Measurements from ENCODE around the gene AGRP. TPM values are rescaled to one million over a fixed set of nuclear protein-coding genes. Genes with fewer than 3 reads are reported as not detected.

The AGRP gene
- total RNA-seq, 1 experiment from 2014 or later, result not detected

- Mint-ChIP-seq H3K4me1 (ENCODE audit: low read depth, unreplicated experiment) (peaks cover 46% of the 10 kb centered on the region), H3K9me3 (ENCODE audit: low read depth, unreplicated experiment) (no peaks in the 10 kb centered on the region), H3K27me3 (ENCODE audit: unreplicated experiment) (no peaks in the 10 kb centered on the region), H3K36me3 (ENCODE audit: insufficient read depth, unreplicated experiment) (peaks cover 13% of the 10 kb centered on the region), H3K4me3 (ENCODE audit: low read depth, unreplicated experiment) (no peak overlapping the region), H3K27ac (ENCODE audit: unreplicated experiment) (no peak overlapping the region)
- intact Hi-C loops (cut with micrococcal nuclease; ENCODE audit: unreplicated experiment), result no loop called here
- BruUV-seq (replicated peaks), result no TSS peak
- TF ChIP-seq CTCF (IDR thresholded peaks at IDR 0.05; ENCODE audit: unreplicated experiment), result no peak
- CTCF ChIA-PET, result interaction anchor here (1.7 to 3.0 kb wide), 2 partner anchors 11 to 20 kb away, joined by 5 to 11 read pairs; no protein-coding TSS in a partner anchor
- DNase-seq, result no peak
Measured at GRCh38 chr16:67463059-67463458, 20.3 kb downstream of the AGRP start.

- Mint-ChIP-seq H3K9me3 (ENCODE audit: low read depth, unreplicated experiment) (no peaks in the 10 kb centered on the region), H3K27me3 (ENCODE audit: unreplicated experiment) (no peaks in the 10 kb centered on the region), H3K4me3 (ENCODE audit: low read depth, unreplicated experiment) (peak overlapping the region; percentile 32), H3K4me1 (ENCODE audit: low read depth, unreplicated experiment) (peaks cover 46% of the 10 kb centered on the region), H3K36me3 (ENCODE audit: insufficient read depth, unreplicated experiment) (peaks cover 13% of the 10 kb centered on the region), H3K27ac (ENCODE audit: unreplicated experiment) (peak overlapping the region; percentile 52)
- DNase-seq, result no peak
- CTCF ChIA-PET, result interaction anchor here (0.6 to 1.9 kb wide), 10 partner anchors 11 to 178 kb away, joined by 3 to 23 read pairs (median 4); partner anchors contain the start of gene ATP6V0D1
- no TSS peak for BruUV-seq (replicated peaks)
- intact Hi-C loops (cut with micrococcal nuclease; ENCODE audit: unreplicated experiment), result loop anchor here (1.0 kb wide), 1 partner anchor 34 kb away; no protein-coding TSS in a partner anchor
- TF ChIP-seq CTCF (IDR thresholded peaks at IDR 0.05; ENCODE audit: unreplicated experiment), result no peak
Measured at GRCh38 chr16:67462279-67462655, 21.1 kb downstream of the AGRP start.

GRCh38 chr16:67461600-67462278 lies 21.6 kb downstream of the AGRP start:
- Mint-ChIP-seq H3K4me3 (ENCODE audit: low read depth, unreplicated experiment) (peak overlapping the region; percentile 32), H3K4me1 (ENCODE audit: low read depth, unreplicated experiment) (peaks cover 46% of the 10 kb centered on the region), H3K36me3 (ENCODE audit: insufficient read depth, unreplicated experiment) (peaks cover 13% of the 10 kb centered on the region), H3K27me3 (ENCODE audit: unreplicated experiment) (no peaks in the 10 kb centered on the region), H3K27ac (ENCODE audit: unreplicated experiment) (peak overlapping the region; percentile 52), H3K9me3 (ENCODE audit: low read depth, unreplicated experiment) (no peaks in the 10 kb centered on the region)
- DNase-seq, result peak; percentile 61
- CTCF ChIA-PET, result interaction anchor here (0.6 to 1.9 kb wide), 10 partner anchors 10 to 177 kb away, joined by 3 to 23 read pairs (median 4); partner anchors contain the start of gene ATP6V0D1
- intact Hi-C loops (cut with micrococcal nuclease; ENCODE audit: unreplicated experiment), result loop anchor here (1.0 kb wide), 1 partner anchor 33 kb away; no protein-coding TSS in a partner anchor
- no peak for TF ChIP-seq CTCF (IDR thresholded peaks at IDR 0.05; ENCODE audit: unreplicated experiment)
- BruUV-seq (replicated peaks), result no TSS peak

GRCh38 chr16:67460961-67461360 lies 22.4 kb downstream of the AGRP start:
- CTCF ChIA-PET, result interaction anchor here (1.3 to 1.9 kb wide), 2 partner anchors 20 to 33 kb away, joined by 4 to 23 read pairs; partner anchors contain the start of gene ATP6V0D1
- no peaks in the 10 kb centered on the region for H3K27me3 Mint-ChIP-seq (ENCODE audit: unreplicated experiment)
- no peaks in the 10 kb centered on the region for H3K9me3 Mint-ChIP-seq (ENCODE audit: low read depth, unreplicated experiment)
- H3K4me3 Mint-ChIP-seq (ENCODE audit: low read depth, unreplicated experiment), result no peak overlapping the region
- DNase-seq, result no peak
- intact Hi-C loops (cut with micrococcal nuclease; ENCODE audit: unreplicated experiment), result no loop called here
- H3K4me1 Mint-ChIP-seq (ENCODE audit: low read depth, unreplicated experiment), result peaks cover 46% of the 10 kb centered on the region
- BruUV-seq (replicated peaks), result no TSS peak
- no peak for TF ChIP-seq CTCF (IDR thresholded peaks at IDR 0.05; ENCODE audit: unreplicated experiment)
- peaks cover 13% of the 10 kb centered on the region for H3K36me3 Mint-ChIP-seq (ENCODE audit: insufficient read depth, unreplicated experiment)
- no peak overlapping the region for H3K27ac Mint-ChIP-seq (ENCODE audit: unreplicated experiment)

Data from Calu3 (cell line).